ENCODE measurements around the gene RASA3.

RASA3 gene

GRCh38 chr13:113936166-113936965 lies 196.1 kb downstream of the RASA3 start:
- Histone ChIP-seq H3K4me2 (ENCODE audit: low read depth, low read length, poor library complexity, severe bottlenecking) (no peak overlapping the region), H3K9me3 (ENCODE audit: insufficient read depth, low read depth, low read length) (no peaks in the 10 kb centered on the region), H3K79me2 (ENCODE audit: insufficient read depth, low read length) (no peaks in the 10 kb centered on the region), H3K36me3 (ENCODE audit: insufficient read depth, low read length) (no peaks in the 10 kb centered on the region), H3K4me1 (ENCODE audit: insufficient read depth, low read length, poor library complexity, severe bottlenecking) (peaks cover 2% of the 10 kb centered on the region), H3K9ac (ENCODE audit: low read depth, low read length, poor library complexity, severe bottlenecking) (no peak overlapping the region), H3F3A (ENCODE audit: low read depth) (no peaks in the 10 kb centered on the region), H3K4me3 (ENCODE audit: low read length, poor library complexity, severe bottlenecking) (no peak overlapping the region), H3K27me3 (ENCODE audit: insufficient read depth, low read length, poor library complexity, severe bottlenecking) (no peaks in the 10 kb centered on the region), H3K9me2 (replicated peaks; ENCODE audit: low read depth, low read length) (no peaks in the 10 kb centered on the region), H2AFZ (ENCODE audit: low read length) (no peak overlapping the region), H4K20me1 (ENCODE audit: insufficient read depth, low read length, poor library complexity, severe bottlenecking) (no peaks in the 10 kb centered on the region)
- TF ChIP-seq, protein P1, sequence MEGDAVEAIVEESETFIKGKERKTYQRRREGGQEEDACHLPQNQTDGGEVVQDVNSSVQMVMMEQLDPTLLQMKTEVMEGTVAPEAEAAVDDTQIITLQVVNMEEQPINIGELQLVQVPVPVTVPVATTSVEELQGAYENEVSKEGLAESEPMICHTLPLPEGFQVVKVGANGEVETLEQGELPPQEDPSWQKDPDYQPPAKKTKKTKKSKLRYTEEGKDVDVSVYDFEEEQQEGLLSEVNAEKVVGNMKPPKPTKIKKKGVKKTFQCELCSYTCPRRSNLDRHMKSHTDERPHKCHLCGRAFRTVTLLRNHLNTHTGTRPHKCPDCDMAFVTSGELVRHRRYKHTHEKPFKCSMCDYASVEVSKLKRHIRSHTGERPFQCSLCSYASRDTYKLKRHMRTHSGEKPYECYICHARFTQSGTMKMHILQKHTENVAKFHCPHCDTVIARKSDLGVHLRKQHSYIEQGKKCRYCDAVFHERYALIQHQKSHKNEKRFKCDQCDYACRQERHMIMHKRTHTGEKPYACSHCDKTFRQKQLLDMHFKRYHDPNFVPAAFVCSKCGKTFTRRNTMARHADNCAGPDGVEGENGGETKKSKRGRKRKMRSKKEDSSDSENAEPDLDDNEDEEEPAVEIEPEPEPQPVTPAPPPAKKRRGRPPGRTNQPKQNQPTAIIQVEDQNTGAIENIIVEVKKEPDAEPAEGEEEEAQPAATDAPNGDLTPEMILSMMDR (conservative IDR thresholded peaks at IDR 0.05; ENCODE audit: low read length), result no peak
- no peak for TF ChIP-seq EZH2phosphoT487 (IDR thresholded peaks at IDR 0.05; ENCODE audit: borderline replicate concordance)

- H3K4me1 ChIP-seq (ENCODE audit: insufficient read depth, low read length, poor library complexity, severe bottlenecking), result peaks cover 5% of the 10 kb centered on the region
- H3K9ac ChIP-seq (ENCODE audit: low read depth, low read length, poor library complexity, severe bottlenecking), result no peak overlapping the region
- H3K36me3 ChIP-seq (ENCODE audit: insufficient read depth, low read length), result no peaks in the 10 kb centered on the region
- no peak overlapping the region for H3K4me2 ChIP-seq (ENCODE audit: low read depth, low read length, poor library complexity, severe bottlenecking)
- H3K9me2 ChIP-seq (replicated peaks; ENCODE audit: low read depth, low read length), result no peaks in the 10 kb centered on the region
- no peaks in the 10 kb centered on the region for H3K79me2 ChIP-seq (ENCODE audit: insufficient read depth, low read length)
- no peaks in the 10 kb centered on the region for H4K20me1 ChIP-seq (ENCODE audit: insufficient read depth, low read length, poor library complexity, severe bottlenecking)
- no peaks in the 10 kb centered on the region for H3K27me3 ChIP-seq (ENCODE audit: insufficient read depth, low read length, poor library complexity, severe bottlenecking)
- no peak for TF ChIP-seq EZH2phosphoT487 (IDR thresholded peaks at IDR 0.05; ENCODE audit: borderline replicate concordance)
- TF ChIP-seq, protein P1 (conservative IDR thresholded peaks at IDR 0.05; ENCODE audit: low read length), result no peak
- H3F3A ChIP-seq (ENCODE audit: low read depth), result no peaks in the 10 kb centered on the region
- no peak overlapping the region for H3K4me3 ChIP-seq (ENCODE audit: low read length, poor library complexity, severe bottlenecking)
- no peaks in the 10 kb centered on the region for H3K9me3 ChIP-seq (ENCODE audit: insufficient read depth, low read depth, low read length)
- no peak overlapping the region for H2AFZ ChIP-seq (ENCODE audit: low read length)
Observed at GRCh38 chr13:113935001-113935844, 197.2 kb downstream of the RASA3 start.

DNA sequence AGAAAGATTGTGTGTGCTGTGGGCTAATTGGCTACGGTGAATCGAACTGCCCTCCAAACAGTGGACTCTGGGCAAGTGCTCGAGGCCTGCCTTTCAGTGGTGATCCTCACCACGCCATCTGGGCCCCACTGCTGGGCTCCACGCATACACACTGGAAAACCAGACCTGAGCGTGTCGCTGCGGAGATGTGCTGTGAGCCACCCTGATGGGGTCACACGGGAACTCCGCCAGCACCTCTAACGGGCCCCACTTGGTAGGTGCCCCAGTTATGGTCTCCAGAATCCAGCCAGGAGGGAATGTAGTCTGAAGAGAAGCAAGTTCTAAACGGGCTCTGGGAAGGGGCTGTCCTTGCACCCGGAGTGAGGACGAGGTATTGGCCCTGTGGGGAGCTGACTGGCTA lies 197.8 kb downstream of the RASA3 start:
- H3K9me3 ChIP-seq (ENCODE audit: insufficient read depth, low read depth, low read length), result no peaks in the 10 kb centered on the region
- TF ChIP-seq, protein P1 (conservative IDR thresholded peaks at IDR 0.05; ENCODE audit: low read length), result no peak
- no peak for TF ChIP-seq EZH2phosphoT487 (IDR thresholded peaks at IDR 0.05; ENCODE audit: borderline replicate concordance)
- H3K4me3 ChIP-seq (ENCODE audit: low read length, poor library complexity, severe bottlenecking), result no peak overlapping the region
- H3K9me2 ChIP-seq (replicated peaks; ENCODE audit: low read depth, low read length), result no peaks in the 10 kb centered on the region
- H3K27me3 ChIP-seq (ENCODE audit: insufficient read depth, low read length, poor library complexity, severe bottlenecking), result no peaks in the 10 kb centered on the region
- no peaks in the 10 kb centered on the region for H4K20me1 ChIP-seq (ENCODE audit: insufficient read depth, low read length, poor library complexity, severe bottlenecking)
- H3K4me1 ChIP-seq (ENCODE audit: insufficient read depth, low read length, poor library complexity, severe bottlenecking), result peaks cover 5% of the 10 kb centered on the region
- no peak overlapping the region for H2AFZ ChIP-seq (ENCODE audit: low read length)
- H3K9ac ChIP-seq (ENCODE audit: low read depth, low read length, poor library complexity, severe bottlenecking), result no peak overlapping the region
- no peaks in the 10 kb centered on the region for H3K79me2 ChIP-seq (ENCODE audit: insufficient read depth, low read length)
- no peaks in the 10 kb centered on the region for H3K36me3 ChIP-seq (ENCODE audit: insufficient read depth, low read length)
- no peak overlapping the region for H3K4me2 ChIP-seq (ENCODE audit: low read depth, low read length, poor library complexity, severe bottlenecking)
- no peaks in the 10 kb centered on the region for H3F3A ChIP-seq (ENCODE audit: low read depth)
